Measurements from ENCODE around the gene ZNF276. TPM values are rescaled to one million over a fixed set of nuclear protein-coding genes. Genes with fewer than 3 reads are reported as not detected.

ZNF276 gene
- total RNA-seq, 1 donor, result 12.3 TPM

GRCh38 chr16:89729293-89729692 is 8.0 kb downstream of the ZNF276 start:
- peaks cover 74% of the 10 kb centered on the region for H3K36me3 ChIP-seq (ENCODE audit: insufficient read depth, low read length)
- H4K20me1 ChIP-seq (ENCODE audit: insufficient read depth, low read length), result peaks cover 13% of the 10 kb centered on the region
- no peak overlapping the region for H3K4me3 ChIP-seq (ENCODE audit: insufficient read depth, low read length)
- H3K9me3 ChIP-seq (ENCODE audit: low read depth, low read length), result no peaks in the 10 kb centered on the region
- no peak overlapping the region for H3K4me2 ChIP-seq (ENCODE audit: insufficient read depth, low read length)
- DNase-seq (ENCODE audit: insufficient read length, low spot score, missing footprints), result no peak
- H3K4me1 ChIP-seq (ENCODE audit: insufficient read depth, low read length), result no peaks in the 10 kb centered on the region
- no peak overlapping the region for H2AFZ ChIP-seq (ENCODE audit: low read length)
- TF ChIP-seq, protein P1, sequence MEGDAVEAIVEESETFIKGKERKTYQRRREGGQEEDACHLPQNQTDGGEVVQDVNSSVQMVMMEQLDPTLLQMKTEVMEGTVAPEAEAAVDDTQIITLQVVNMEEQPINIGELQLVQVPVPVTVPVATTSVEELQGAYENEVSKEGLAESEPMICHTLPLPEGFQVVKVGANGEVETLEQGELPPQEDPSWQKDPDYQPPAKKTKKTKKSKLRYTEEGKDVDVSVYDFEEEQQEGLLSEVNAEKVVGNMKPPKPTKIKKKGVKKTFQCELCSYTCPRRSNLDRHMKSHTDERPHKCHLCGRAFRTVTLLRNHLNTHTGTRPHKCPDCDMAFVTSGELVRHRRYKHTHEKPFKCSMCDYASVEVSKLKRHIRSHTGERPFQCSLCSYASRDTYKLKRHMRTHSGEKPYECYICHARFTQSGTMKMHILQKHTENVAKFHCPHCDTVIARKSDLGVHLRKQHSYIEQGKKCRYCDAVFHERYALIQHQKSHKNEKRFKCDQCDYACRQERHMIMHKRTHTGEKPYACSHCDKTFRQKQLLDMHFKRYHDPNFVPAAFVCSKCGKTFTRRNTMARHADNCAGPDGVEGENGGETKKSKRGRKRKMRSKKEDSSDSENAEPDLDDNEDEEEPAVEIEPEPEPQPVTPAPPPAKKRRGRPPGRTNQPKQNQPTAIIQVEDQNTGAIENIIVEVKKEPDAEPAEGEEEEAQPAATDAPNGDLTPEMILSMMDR (IDR thresholded peaks at IDR 0.05; ENCODE audit: extremely low read depth, low read depth, low read length), result no peak
- no peaks in the 10 kb centered on the region for H3K27me3 ChIP-seq (ENCODE audit: insufficient read depth, low read length)
- H3K27ac ChIP-seq (ENCODE audit: low read depth, low read length), result no peak overlapping the region
- peaks cover 55% of the 10 kb centered on the region for H3K79me2 ChIP-seq (ENCODE audit: insufficient read depth, low read length)

DNA sequence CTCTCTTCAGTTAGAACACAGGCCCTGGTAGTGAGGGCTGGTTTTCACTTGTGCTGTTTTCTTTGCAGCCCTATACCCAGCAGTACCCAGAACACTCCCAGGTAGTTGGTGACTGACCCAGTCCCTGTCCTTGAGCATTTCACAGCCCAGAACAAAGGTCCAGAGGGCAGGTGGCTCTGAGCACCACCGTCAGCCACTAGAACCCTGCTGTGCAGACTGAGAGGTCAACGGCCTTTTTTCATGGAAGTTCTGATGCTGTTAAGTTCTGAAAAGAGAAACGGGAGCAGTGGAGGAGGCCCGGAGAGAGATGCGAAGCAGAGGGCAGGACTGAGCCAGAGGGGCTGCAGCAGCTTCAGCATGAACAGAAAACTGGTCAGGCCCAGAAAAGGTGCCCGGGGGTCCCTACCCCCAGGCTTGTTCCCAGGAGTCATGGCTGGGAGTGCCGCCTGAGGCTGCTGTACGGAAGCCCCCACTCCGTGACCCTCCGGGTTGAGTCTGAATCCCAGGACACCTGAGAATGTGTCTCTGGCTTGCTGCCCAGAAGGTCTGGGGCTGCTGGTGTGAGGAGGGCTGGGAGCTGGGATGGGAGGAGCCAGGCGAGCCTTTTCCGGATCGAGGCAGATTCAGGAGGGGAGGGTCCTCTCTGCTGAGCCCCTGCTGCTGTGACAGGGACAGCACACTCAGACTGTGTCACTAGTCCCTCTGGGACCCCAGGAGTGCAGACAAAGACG is 8.7 kb downstream of the ZNF276 start:
- Histone ChIP-seq H3K4me1 (ENCODE audit: insufficient read depth, low read length) (no peaks in the 10 kb centered on the region), H3K27ac (ENCODE audit: low read depth, low read length) (no peak overlapping the region), H3K79me2 (ENCODE audit: insufficient read depth, low read length) (peaks cover 50% of the 10 kb centered on the region), H3K27me3 (ENCODE audit: insufficient read depth, low read length) (no peaks in the 10 kb centered on the region), H4K20me1 (ENCODE audit: insufficient read depth, low read length) (peaks cover 9% of the 10 kb centered on the region), H2AFZ (ENCODE audit: low read length) (no peak overlapping the region), H3K4me3 (ENCODE audit: insufficient read depth, low read length) (no peak overlapping the region), H3K4me2 (ENCODE audit: insufficient read depth, low read length) (no peak overlapping the region), H3K9me3 (ENCODE audit: low read depth, low read length) (no peaks in the 10 kb centered on the region), H3K36me3 (ENCODE audit: insufficient read depth, low read length) (peaks cover 75% of the 10 kb centered on the region)
- no peak for DNase-seq (ENCODE audit: insufficient read length, low spot score, missing footprints)
- TF ChIP-seq, protein P1 (IDR thresholded peaks at IDR 0.05; ENCODE audit: extremely low read depth, low read depth, low read length), result no peak

DNA sequence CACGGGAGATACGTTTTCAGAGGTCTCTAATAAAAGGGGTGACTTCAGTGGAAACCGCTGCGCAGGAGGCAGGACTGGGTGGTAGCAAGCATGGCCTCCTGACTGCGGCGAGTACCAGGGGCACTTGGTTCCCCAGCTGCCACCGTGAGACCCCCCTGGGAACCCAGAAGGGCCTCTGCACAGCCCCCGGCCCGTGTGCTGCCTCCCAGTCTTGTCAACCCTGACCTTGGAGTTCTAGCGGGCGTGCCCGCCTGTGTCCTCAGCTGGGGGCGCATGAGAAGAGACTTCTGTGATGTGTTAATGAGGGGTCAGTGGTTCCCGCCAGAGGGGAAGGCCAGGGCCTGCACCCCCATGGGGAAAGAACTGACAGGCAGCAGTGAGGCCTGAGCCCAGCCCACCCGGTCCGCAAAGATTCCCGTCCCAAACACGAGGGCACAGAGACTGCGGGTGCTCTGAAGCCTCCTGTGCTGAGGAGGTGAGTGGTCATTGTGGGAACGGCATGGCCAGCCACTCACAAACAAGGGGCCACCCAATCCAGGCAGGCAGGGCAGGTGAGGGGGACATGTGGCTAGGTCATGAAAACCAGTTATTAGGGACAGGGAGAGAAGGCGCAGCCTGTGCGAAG is 9.4 kb downstream of the ZNF276 start:
- no peak overlapping the region for H3K27ac ChIP-seq (ENCODE audit: low read depth, low read length)
- H3K9me3 ChIP-seq (ENCODE audit: low read depth, low read length), result no peaks in the 10 kb centered on the region
- no peak for DNase-seq (ENCODE audit: insufficient read length, low spot score, missing footprints)
- peaks cover 9% of the 10 kb centered on the region for H4K20me1 ChIP-seq (ENCODE audit: insufficient read depth, low read length)
- peaks cover 78% of the 10 kb centered on the region for H3K36me3 ChIP-seq (ENCODE audit: insufficient read depth, low read length)
- no peak overlapping the region for H3K4me3 ChIP-seq (ENCODE audit: insufficient read depth, low read length)
- no peaks in the 10 kb centered on the region for H3K27me3 ChIP-seq (ENCODE audit: insufficient read depth, low read length)
- no peak overlapping the region for H3K4me2 ChIP-seq (ENCODE audit: insufficient read depth, low read length)
- no peak overlapping the region for H2AFZ ChIP-seq (ENCODE audit: low read length)
- TF ChIP-seq, protein P1 (IDR thresholded peaks at IDR 0.05; ENCODE audit: extremely low read depth, low read depth, low read length), result no peak
- peaks cover 43% of the 10 kb centered on the region for H3K79me2 ChIP-seq (ENCODE audit: insufficient read depth, low read length)
- H3K4me1 ChIP-seq (ENCODE audit: insufficient read depth, low read length), result no peaks in the 10 kb centered on the region

DNA sequence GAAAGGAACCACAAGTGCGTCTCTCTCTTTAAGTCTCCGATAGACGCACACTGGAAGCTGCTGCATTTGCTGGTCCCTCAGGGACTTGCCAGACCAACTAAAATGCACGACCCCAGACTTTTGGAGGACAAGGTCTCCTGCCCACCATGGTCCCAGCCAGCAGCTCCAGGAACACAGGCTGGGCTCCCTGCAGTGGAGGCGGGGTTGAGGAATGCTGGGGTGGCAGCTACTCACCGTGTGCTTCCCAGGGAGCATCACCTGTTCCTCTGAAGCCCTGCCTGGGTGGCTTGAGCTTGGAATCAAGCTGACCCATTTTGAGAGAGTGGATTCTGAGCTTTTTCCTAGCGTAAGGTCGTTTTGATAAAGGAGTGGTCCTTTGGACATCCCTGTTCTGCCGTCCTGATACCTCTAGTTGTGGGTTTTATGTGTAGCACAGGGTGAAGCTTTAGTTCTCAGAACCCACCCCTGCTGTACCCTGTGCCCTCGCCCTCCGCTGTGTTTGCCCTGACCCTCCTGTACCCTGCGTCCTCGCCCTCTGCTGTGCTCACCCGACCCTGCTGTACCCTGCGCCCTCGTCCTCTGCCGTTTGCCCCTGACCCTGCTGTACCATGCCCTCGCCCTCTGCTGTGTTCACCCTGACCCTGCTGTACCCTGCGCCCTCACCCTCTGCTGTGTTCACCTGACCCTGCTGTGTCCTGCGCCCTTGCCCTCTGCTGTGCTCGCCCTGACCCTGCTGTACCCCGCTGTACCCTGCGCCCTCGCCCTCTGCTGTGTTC is 11.0 kb downstream of the ZNF276 start:
- Histone ChIP-seq H3K4me3 (ENCODE audit: insufficient read depth, low read length) (no peak overlapping the region), H3K36me3 (ENCODE audit: insufficient read depth, low read length) (peaks cover 74% of the 10 kb centered on the region), H2AFZ (ENCODE audit: low read length) (no peak overlapping the region), H3K79me2 (ENCODE audit: insufficient read depth, low read length) (peaks cover 38% of the 10 kb centered on the region), H3K9me3 (ENCODE audit: low read depth, low read length) (no peaks in the 10 kb centered on the region), H4K20me1 (ENCODE audit: insufficient read depth, low read length) (peaks cover 14% of the 10 kb centered on the region), H3K27me3 (ENCODE audit: insufficient read depth, low read length) (no peaks in the 10 kb centered on the region), H3K4me1 (ENCODE audit: insufficient read depth, low read length) (no peaks in the 10 kb centered on the region), H3K4me2 (ENCODE audit: insufficient read depth, low read length) (no peak overlapping the region), H3K27ac (ENCODE audit: low read depth, low read length) (no peak overlapping the region)
- TF ChIP-seq, protein P1 (IDR thresholded peaks at IDR 0.05; ENCODE audit: extremely low read depth, low read depth, low read length), result no peak
- no peak for DNase-seq (ENCODE audit: insufficient read length, low spot score, missing footprints)
